Measurements from ENCODE around the gene CTNND2. TPM values are rescaled to one million over a fixed set of nuclear protein-coding genes. Genes with fewer than 3 reads are reported as not detected.

Gene CTNND2
- total RNA-seq, 1 experiment from 2014 or later = not detected

DNA sequence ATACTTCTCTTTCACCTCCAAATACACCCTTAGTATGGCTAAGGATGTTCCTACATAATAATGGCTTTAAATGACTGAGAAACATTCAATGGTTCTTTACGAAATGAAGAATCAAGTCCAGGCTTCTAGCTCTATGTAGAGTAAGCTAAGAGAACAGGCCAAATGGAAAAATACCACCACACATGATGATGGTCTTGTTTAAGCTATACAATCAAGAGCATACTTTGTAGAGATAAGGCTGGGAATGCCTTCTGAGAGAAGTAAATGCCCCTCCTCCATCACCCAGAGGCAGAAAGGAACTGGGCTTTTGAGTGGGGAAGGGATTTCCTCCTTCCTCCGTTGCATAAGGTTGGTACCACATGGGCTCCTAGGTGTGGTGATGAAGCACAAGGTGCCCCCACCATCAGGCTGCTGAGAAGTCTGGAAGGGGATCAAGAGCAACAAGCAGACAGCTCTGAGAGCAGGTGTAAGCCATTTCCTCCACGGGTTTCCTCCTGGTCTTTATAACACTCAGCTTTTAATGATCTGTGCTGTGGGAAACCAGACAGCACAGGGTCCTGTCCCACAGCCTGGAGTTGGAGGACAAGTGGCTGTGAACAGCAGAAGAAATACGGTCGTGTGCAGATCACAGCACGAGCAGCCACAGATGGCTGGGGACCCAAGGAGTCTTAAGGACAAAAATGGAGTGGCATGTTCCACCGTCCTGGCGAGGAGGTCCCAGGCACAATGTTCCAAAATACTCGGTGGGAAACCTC, 396.9 kb downstream of the CTNND2 start:
- Histone ChIP-seq H3K4me1 (ENCODE audit: insufficient read depth, low read length, poor library complexity, severe bottlenecking) (no peaks in the 10 kb centered on the region), H3K27me3 (replicated peaks; ENCODE audit: insufficient read depth, low read depth, low read length, poor library complexity) (no peaks in the 10 kb centered on the region), H3K9me3 (ENCODE audit: low read depth, low read length, poor library complexity, severe bottlenecking) (no peaks in the 10 kb centered on the region), H3K4me3 (ENCODE audit: low read depth, low read length, poor library complexity, severe bottlenecking) (no peak overlapping the region), H3K36me3 (ENCODE audit: insufficient read depth, low read length, poor library complexity, severe bottlenecking) (no peaks in the 10 kb centered on the region), H3K27ac (ENCODE audit: low read depth, low read length, poor library complexity, severe bottlenecking) (no peak overlapping the region)
- POLR2A ChIA-PET (ENCODE audit: low non-redundant PET) = no interaction called here
- CTCF ChIA-PET = no interaction called here
- no peak for TF ChIP-seq EZH2 (IDR thresholded peaks at IDR 0.05; ENCODE audit: borderline replicate concordance, low read depth, low read length, poor library complexity, severe bottlenecking)
- TF ChIP-seq, protein P1, sequence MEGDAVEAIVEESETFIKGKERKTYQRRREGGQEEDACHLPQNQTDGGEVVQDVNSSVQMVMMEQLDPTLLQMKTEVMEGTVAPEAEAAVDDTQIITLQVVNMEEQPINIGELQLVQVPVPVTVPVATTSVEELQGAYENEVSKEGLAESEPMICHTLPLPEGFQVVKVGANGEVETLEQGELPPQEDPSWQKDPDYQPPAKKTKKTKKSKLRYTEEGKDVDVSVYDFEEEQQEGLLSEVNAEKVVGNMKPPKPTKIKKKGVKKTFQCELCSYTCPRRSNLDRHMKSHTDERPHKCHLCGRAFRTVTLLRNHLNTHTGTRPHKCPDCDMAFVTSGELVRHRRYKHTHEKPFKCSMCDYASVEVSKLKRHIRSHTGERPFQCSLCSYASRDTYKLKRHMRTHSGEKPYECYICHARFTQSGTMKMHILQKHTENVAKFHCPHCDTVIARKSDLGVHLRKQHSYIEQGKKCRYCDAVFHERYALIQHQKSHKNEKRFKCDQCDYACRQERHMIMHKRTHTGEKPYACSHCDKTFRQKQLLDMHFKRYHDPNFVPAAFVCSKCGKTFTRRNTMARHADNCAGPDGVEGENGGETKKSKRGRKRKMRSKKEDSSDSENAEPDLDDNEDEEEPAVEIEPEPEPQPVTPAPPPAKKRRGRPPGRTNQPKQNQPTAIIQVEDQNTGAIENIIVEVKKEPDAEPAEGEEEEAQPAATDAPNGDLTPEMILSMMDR (conservative IDR thresholded peaks at IDR 0.05; ENCODE audit: low read depth, low read length) = no peak
- no TSS peak for BruUV-seq (replicated peaks)
- DNase-seq (ENCODE audit: low spot score) = no peak
- intact Hi-C loops (cut with micrococcal nuclease; ENCODE audit: unreplicated experiment) = no loop called here

DNA sequence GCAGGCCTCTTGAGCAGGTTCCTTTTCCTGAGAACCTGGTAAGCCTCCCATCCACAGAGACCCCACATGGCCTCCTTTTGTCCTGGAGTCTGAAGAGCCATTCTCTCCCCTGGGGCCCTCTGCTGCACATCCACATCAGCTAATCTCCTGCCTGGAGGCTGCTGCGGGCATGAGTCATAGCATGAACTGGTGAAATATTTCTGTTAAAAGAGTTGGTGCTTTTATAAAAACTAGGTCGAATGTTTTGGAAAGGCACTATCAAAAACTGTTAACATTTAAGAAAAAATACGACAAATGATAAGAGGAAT, 399.4 kb downstream of the CTNND2 start:
- POLR2A ChIA-PET (ENCODE audit: low non-redundant PET) = no interaction called here

DNA sequence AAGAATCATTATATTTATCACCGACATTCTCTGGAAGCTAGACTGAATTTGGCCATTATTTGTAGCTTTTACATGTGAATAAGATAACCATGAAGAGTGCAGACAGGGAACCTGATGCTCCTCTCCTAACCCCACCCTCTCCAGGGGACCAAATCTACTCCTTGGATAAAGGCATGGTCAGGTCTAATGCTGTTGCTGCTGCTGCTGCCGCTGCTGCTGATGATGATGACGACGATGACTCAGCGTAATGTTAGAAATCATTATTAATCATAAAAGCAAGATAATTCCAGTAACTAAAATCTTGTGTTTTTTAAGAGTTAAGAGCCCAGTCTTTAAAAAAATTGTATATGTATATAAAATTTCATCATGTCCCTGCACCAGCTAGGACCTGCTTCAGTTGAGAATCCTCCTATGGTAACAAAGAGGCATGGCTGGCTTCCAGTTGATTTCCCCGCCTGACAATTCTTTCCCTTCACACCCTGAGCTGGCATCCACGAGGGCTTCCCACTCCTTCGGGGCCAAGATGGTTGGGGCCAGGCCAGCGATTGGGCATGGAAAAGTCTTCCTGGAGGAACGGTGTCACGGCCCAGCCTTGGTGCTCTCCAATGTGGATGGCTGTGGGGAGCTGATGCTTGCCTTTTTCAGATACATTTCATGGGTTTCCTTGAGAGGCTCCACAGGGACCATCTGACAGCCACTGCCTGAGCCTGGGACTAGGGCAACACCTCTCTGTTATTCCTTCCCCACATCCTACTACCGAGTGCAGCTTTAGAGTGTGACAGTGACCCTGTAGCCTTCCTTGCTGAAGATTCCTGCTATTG, 400.0 kb downstream of the CTNND2 start:
- no peak overlapping the region for H3K4me3 ChIP-seq (ENCODE audit: low read depth, low read length, poor library complexity, severe bottlenecking)
- H3K27me3 ChIP-seq (replicated peaks; ENCODE audit: insufficient read depth, low read depth, low read length, poor library complexity) = no peaks in the 10 kb centered on the region
- BruUV-seq (replicated peaks) = no TSS peak
- ChIA-PET POLR2A (ENCODE audit: low non-redundant PET) (no interaction called here), CTCF (no interaction called here)
- no peaks in the 10 kb centered on the region for H3K9me3 ChIP-seq (ENCODE audit: low read depth, low read length, poor library complexity, severe bottlenecking)
- DNase-seq (ENCODE audit: low spot score) = no peak
- no peak overlapping the region for H3K27ac ChIP-seq (ENCODE audit: low read depth, low read length, poor library complexity, severe bottlenecking)
- no peaks in the 10 kb centered on the region for H3K36me3 ChIP-seq (ENCODE audit: insufficient read depth, low read length, poor library complexity, severe bottlenecking)
- intact Hi-C loops (cut with micrococcal nuclease; ENCODE audit: unreplicated experiment) = no loop called here
- TF ChIP-seq, protein P1 (conservative IDR thresholded peaks at IDR 0.05; ENCODE audit: low read depth, low read length) = no peak
- no peak for TF ChIP-seq EZH2 (IDR thresholded peaks at IDR 0.05; ENCODE audit: borderline replicate concordance, low read depth, low read length, poor library complexity, severe bottlenecking)
- no peaks in the 10 kb centered on the region for H3K4me1 ChIP-seq (ENCODE audit: insufficient read depth, low read length, poor library complexity, severe bottlenecking)

More for the DNA sequence above, 399.4 kb downstream of the CTNND2 start:
- no TSS peak for BruUV-seq (replicated peaks)
- Histone ChIP-seq H3K27me3 (replicated peaks; ENCODE audit: insufficient read depth, low read depth, low read length, poor library complexity) (no peaks in the 10 kb centered on the region), H3K27ac (ENCODE audit: low read depth, low read length, poor library complexity, severe bottlenecking) (no peak overlapping the region), H3K4me3 (ENCODE audit: low read depth, low read length, poor library complexity, severe bottlenecking) (no peak overlapping the region), H3K36me3 (ENCODE audit: insufficient read depth, low read length, poor library complexity, severe bottlenecking) (no peaks in the 10 kb centered on the region), H3K4me1 (ENCODE audit: insufficient read depth, low read length, poor library complexity, severe bottlenecking) (no peaks in the 10 kb centered on the region), H3K9me3 (ENCODE audit: low read depth, low read length, poor library complexity, severe bottlenecking) (no peaks in the 10 kb centered on the region)
- CTCF ChIA-PET = no interaction called here
- intact Hi-C loops (cut with micrococcal nuclease; ENCODE audit: unreplicated experiment) = no loop called here
- TF ChIP-seq EZH2 (IDR thresholded peaks at IDR 0.05; ENCODE audit: borderline replicate concordance, low read depth, low read length, poor library complexity, severe bottlenecking) = no peak
- TF ChIP-seq, protein P1 (conservative IDR thresholded peaks at IDR 0.05; ENCODE audit: low read depth, low read length) = no peak
- DNase-seq (ENCODE audit: low spot score) = peak; percentile 37

Measured in A673 (cell line).